CD14-positive monocyte (primary cell): ENCODE measurements around the gene VRK3. TPM values are rescaled to one million over a fixed set of nuclear protein-coding genes. Genes with fewer than 3 reads are reported as not detected.

Source experiments
- DNase-seq, 3 donors: peaks; one replicate each; pipeline ENCODE4 v3.0.0-alpha.2; 2011 to 2022
- H2AFZ ChIP-seq: 2 replicates; pipeline ENCODE4 v1.6.0; 2012; ENCODE audit warnings: mild to moderate bottlenecking, low read depth, low read length, inconsistent platforms; ENCODE audit not compliant: insufficient read depth, poor library complexity, severe bottlenecking
- H3K27ac ChIP-seq, 2 donors: 1 replicate in 1 of 2; 2 replicates in 1 of 2; pipeline ENCODE4 v1.5.1; 2012 to 2013; ENCODE audit warnings: low read length in 2 of 2, control low read depth in 1 of 2, inconsistent platforms in 1 of 2, low read depth in 1 of 2, mild to moderate bottlenecking in 1 of 2
- H3K27me3 ChIP-seq, 2 donors: one replicate each; pipeline versions ENCODE4 v1.6.0 to v1.6.1; 2011 to 2013; ENCODE audit warnings: low read length in 2 of 2; ENCODE audit not compliant: control insufficient read depth in 2 of 2, insufficient read depth in 2 of 2
- H3K36me3 ChIP-seq, 2 donors: replicated peaks in 1 of 2; 1 replicate in 1 of 2; 2 replicates in 1 of 2; pipeline versions ENCODE4 v1.5.1 to v1.6.1; 2012 to 2013; ENCODE audit warnings: low read length in 2 of 2, control low read depth in 1 of 2, inconsistent platforms in 1 of 2, mild to moderate bottlenecking in 1 of 2; ENCODE audit not compliant: insufficient read depth in 2 of 2, control insufficient read depth in 1 of 2
- H3K4me1 ChIP-seq, 2 donors: 1 replicate in 1 of 2; 2 replicates in 1 of 2; pipeline versions ENCODE4 v1.5.1 to v1.6.1; 2012 to 2013; ENCODE audit warnings: low read length in 2 of 2, control low read depth in 1 of 2, inconsistent platforms in 1 of 2, mild to moderate bottlenecking in 1 of 2, moderate library complexity in 1 of 2; ENCODE audit not compliant: insufficient read depth in 2 of 2, control insufficient read depth in 1 of 2
- H3K4me2 ChIP-seq: replicated peaks from 2 replicates; pipeline ENCODE3; 2012; ENCODE audit warnings: low read length, moderate library complexity, mild to moderate bottlenecking; ENCODE audit not compliant: poor library complexity, severe bottlenecking; ENCODE audit errors: extremely low read depth
- H3K4me3 ChIP-seq, 3 experiments: fragments of 200-600 bp in 1 of 3; sonication (generic) in 1 of 3; replicated peaks in 1 of 3; 1 replicate in 2 of 3; 2 replicates in 1 of 3; pipeline ENCODE4 v1.5.1; 2011 to 2013; ENCODE audit warnings: low read length in 3 of 3, mild to moderate bottlenecking in 3 of 3, control low read depth in 2 of 3, low read depth in 2 of 3, inconsistent platforms in 1 of 3, moderate library complexity in 1 of 3
- H3K79me2 ChIP-seq: 2 replicates; pipeline ENCODE4 v1.6.0; 2012; ENCODE audit warnings: mild to moderate bottlenecking, control low read depth, inconsistent platforms, low read length, moderate library complexity; ENCODE audit not compliant: insufficient read depth
- H3K9ac ChIP-seq: 2 replicates; pipeline ENCODE4 v1.6.0; 2017; ENCODE audit warnings: low read length, mild to moderate bottlenecking; ENCODE audit not compliant: insufficient read depth, poor library complexity, severe bottlenecking
- H3K9me3 ChIP-seq, 2 donors: replicated peaks in 1 of 2; 1 replicate in 1 of 2; 2 replicates in 1 of 2; pipeline versions ENCODE4 v1.5.1 to v1.6.1; 2012 to 2013; ENCODE audit warnings: low read length in 2 of 2, control low read depth in 1 of 2; ENCODE audit not compliant: control insufficient read depth in 1 of 2, insufficient read depth in 1 of 2
- H4K20me1 ChIP-seq: 2 replicates; pipeline ENCODE4 v1.6.0; 2012; ENCODE audit warnings: mild to moderate bottlenecking, low read length, control low read depth, moderate library complexity; ENCODE audit not compliant: insufficient read depth
- H3K27ac Mint-ChIP-seq, 7 donors: one replicate each; pipeline ENCODE4 v1.8.0; 2020; ENCODE audit warnings: mild to moderate bottlenecking in 7 of 7, mixed read lengths in 7 of 7, moderate library complexity in 6 of 7, inconsistent platforms in 2 of 7
- H3K27me3 Mint-ChIP-seq, 3 donors: one replicate each; pipeline ENCODE4 v1.8.0; 2021 to 2022; ENCODE audit warnings: low read depth in 3 of 3, mild to moderate bottlenecking in 3 of 3, mixed read lengths in 3 of 3, moderate library complexity in 3 of 3, inconsistent platforms in 1 of 3
- H3K36me3 Mint-ChIP-seq, 2 donors: one replicate each; pipeline ENCODE4 v1.8.0; 2020; ENCODE audit warnings: mixed read lengths in 2 of 2, inconsistent platforms in 1 of 2, mild to moderate bottlenecking in 1 of 2
- H3K4me1 Mint-ChIP-seq: one replicate; pipeline ENCODE4 v1.8.0; 2020; ENCODE audit warnings: mild to moderate bottlenecking, mixed read lengths
- H3K4me3 Mint-ChIP-seq, 2 donors: one replicate each; pipeline ENCODE4 v1.8.0; 2020; ENCODE audit warnings: mild to moderate bottlenecking in 2 of 2, mixed read lengths in 2 of 2, moderate library complexity in 1 of 2
- H3K9me3 Mint-ChIP-seq, 7 donors: one replicate each; pipeline ENCODE4 v1.8.0; 2020 to 2022; ENCODE audit warnings: mixed read lengths in 7 of 7, mild to moderate bottlenecking in 6 of 7, moderate library complexity in 6 of 7, inconsistent platforms in 2 of 7
- WGBS: methylation state at CpG from one replicate; pipeline ENCODE4 v1.1.5; 2013; ENCODE audit warnings: missing lambda C conversion rate; ENCODE audit not compliant: insufficient coverage; 5-methylcytosine and 5-hydroxymethylcytosine counted together
- intact Hi-C, 2 donors: fragments of 100-400 bp; cut with micrococcal nuclease; formaldehyde crosslinking; loops; one replicate each; pipeline versions ENCODE4 v1.15.0 to v1.15.1; 2023
- polyA plus RNA-seq, 3 donors: library from polyadenylated mRNA; depleted of rRNA in 1 of 3; unstranded in 2 of 3; stranded (reverse) in 1 of 3; fragments of 300-500 nt in 2 of 3; fragments of >200 nt in 1 of 3; fragmentation: Illumina TruSeq in 2 of 3; gene quantifications; 1 replicate in 2 of 3; 2 replicates in 1 of 3; pipeline ENCODE4 v1.2.3, GENCODE V29; 2012 to 2021
- TF ChIP-seq, protein P1 (sequence below): fragments of 200-600 bp; IDR thresholded peaks from one replicate; pipeline ENCODE4 v1.8.0; 2022; ENCODE audit warnings: antibody characterized with exemption, mild to moderate bottlenecking

The VRK3 gene
- polyA plus RNA-seq, 3 donors, result 42.8 to 47.3 (median 46.8) TPM

GRCh38 chr19:50046649-50047503, 21.7 kb upstream of the VRK3 start:
- Histone ChIP-seq H3K4me1 (peaks cover 12 to 13% of the 10 kb centered on the region in 2 donors), H3K36me3 (peaks cover 40 to 49% of the 10 kb centered on the region in 2 donors), H3K27ac (no peak overlapping the region), H3K4me2 (no peak overlapping the region), H3K9ac (no peak overlapping the region), H3K9me3 (peaks cover 44 to 46% of the 10 kb centered on the region in 2 donors), H3K27me3 (no peaks in the 10 kb centered on the region), H3K79me2 (no peaks in the 10 kb centered on the region), H4K20me1 (no peaks in the 10 kb centered on the region), H2AFZ (no peak overlapping the region), H3K4me3 (no peak overlapping the region)
- Mint-ChIP-seq H3K4me3 (no peak overlapping the region), H3K27ac (peak overlapping the region in 1 of 7 donors; percentile 19), H3K36me3 (peaks cover 51 to 53% of the 10 kb centered on the region in 2 donors), H3K27me3 (peaks cover 4 to 15% (median 4%) of the 10 kb centered on the region in 3 donors), H3K9me3 (peaks cover 40 to 51% (median 46%) of the 10 kb centered on the region in 7 donors), H3K4me1 (peaks cover 17% of the 10 kb centered on the region)
- intact Hi-C loops, result no loop called here
- TF ChIP-seq, protein P1, sequence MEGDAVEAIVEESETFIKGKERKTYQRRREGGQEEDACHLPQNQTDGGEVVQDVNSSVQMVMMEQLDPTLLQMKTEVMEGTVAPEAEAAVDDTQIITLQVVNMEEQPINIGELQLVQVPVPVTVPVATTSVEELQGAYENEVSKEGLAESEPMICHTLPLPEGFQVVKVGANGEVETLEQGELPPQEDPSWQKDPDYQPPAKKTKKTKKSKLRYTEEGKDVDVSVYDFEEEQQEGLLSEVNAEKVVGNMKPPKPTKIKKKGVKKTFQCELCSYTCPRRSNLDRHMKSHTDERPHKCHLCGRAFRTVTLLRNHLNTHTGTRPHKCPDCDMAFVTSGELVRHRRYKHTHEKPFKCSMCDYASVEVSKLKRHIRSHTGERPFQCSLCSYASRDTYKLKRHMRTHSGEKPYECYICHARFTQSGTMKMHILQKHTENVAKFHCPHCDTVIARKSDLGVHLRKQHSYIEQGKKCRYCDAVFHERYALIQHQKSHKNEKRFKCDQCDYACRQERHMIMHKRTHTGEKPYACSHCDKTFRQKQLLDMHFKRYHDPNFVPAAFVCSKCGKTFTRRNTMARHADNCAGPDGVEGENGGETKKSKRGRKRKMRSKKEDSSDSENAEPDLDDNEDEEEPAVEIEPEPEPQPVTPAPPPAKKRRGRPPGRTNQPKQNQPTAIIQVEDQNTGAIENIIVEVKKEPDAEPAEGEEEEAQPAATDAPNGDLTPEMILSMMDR, result peak; percentile 73
- peak in 2 of 3 donors; percentile 26 to 27 for DNase-seq
- WGBS, result 94% methylated on average over 5 of the region's 14 CpGs

DNA sequence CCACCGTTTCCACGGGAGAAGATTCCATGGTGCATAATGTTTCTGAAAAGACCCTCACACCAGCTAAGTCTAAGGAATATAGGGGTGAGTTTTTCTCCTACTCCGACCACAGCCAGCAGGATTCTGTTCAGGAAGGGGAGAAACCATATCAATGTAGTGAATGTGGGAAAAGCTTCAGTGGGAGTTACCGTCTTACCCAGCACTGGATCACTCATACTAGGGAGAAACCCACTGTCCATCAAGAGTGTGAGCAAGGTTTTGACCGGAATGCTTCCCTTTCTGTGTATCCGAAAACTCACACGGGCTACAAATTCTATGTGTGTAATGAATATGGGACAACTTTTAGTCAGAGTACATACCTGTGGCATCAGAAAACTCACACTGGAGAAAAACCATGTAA, 19.8 kb upstream of the VRK3 start:
- Histone ChIP-seq H2AFZ (no peak overlapping the region), H3K79me2 (no peaks in the 10 kb centered on the region), H3K27me3 (no peaks in the 10 kb centered on the region), H3K4me3 (no peak overlapping the region), H3K4me2 (no peak overlapping the region), H3K36me3 (peaks cover 58 to 69% of the 10 kb centered on the region in 2 donors), H4K20me1 (no peaks in the 10 kb centered on the region), H3K9me3 (peaks cover 44 to 46% of the 10 kb centered on the region in 2 donors), H3K4me1 (no peaks in the 10 kb centered on the region), H3K27ac (no peak overlapping the region), H3K9ac (no peak overlapping the region)
- H3K4me3 Mint-ChIP-seq, result no peak overlapping the region
- H3K4me1 Mint-ChIP-seq, result peaks cover 2% of the 10 kb centered on the region
- peaks cover 42 to 55% (median 47%) of the 10 kb centered on the region in 7 donors for H3K9me3 Mint-ChIP-seq
- WGBS, result no CpG with 5 or more reads among the region's 7 CpGs
- no peak for DNase-seq
- intact Hi-C loops, result no loop called here
- H3K36me3 Mint-ChIP-seq, result peaks cover 71 to 72% of the 10 kb centered on the region in 2 donors
- H3K27ac Mint-ChIP-seq, result peak overlapping the region in 2 of 7 donors; percentile 24 to 50
- H3K27me3 Mint-ChIP-seq, result peaks cover 0 to 5% (median 3%) of the 10 kb centered on the region in 3 donors
- TF ChIP-seq, protein P1, result no peak
